ENCODE results near the gene MMD2. TPM values are rescaled to one million over a fixed set of nuclear protein-coding genes. Genes with fewer than 3 reads are reported as not detected.

MMD2 gene
- total RNA-seq, 6 experiments from 2014 or later: not detected

- no peak overlapping the region for H3K4me3 Mint-ChIP-seq
- no peaks in the 10 kb centered on the region for H3K4me1 Mint-ChIP-seq (ENCODE audit: low read depth)
- DNase-seq: no peak
- peaks cover 8% of the 10 kb centered on the region for H3K27me3 Mint-ChIP-seq (ENCODE audit: insufficient read depth)
- no peaks in the 10 kb centered on the region; the same call in 1 of the 2 replicates for H3K9me3 Mint-ChIP-seq
- no peak for TF ChIP-seq CTCF (IDR thresholded peaks at IDR 0.05)
- H3K36me3 Mint-ChIP-seq (ENCODE audit: low read depth): no peaks in the 10 kb centered on the region
- H3K27ac Mint-ChIP-seq: no peak overlapping the region
Observed at GRCh38 chr7:4951304-4951703, 7.7 kb downstream of the MMD2 start.

- H3K27me3 Mint-ChIP-seq (ENCODE audit: insufficient read depth): peaks cover 12% of the 10 kb centered on the region
- H3K9me3 Mint-ChIP-seq: no peaks in the 10 kb centered on the region; the same call in 1 of the 2 replicates
- H3K36me3 Mint-ChIP-seq (ENCODE audit: low read depth): no peaks in the 10 kb centered on the region
- no peak overlapping the region for H3K27ac Mint-ChIP-seq
- no peak for TF ChIP-seq CTCF (IDR thresholded peaks at IDR 0.05)
- no peak for DNase-seq
- no peaks in the 10 kb centered on the region for H3K4me1 Mint-ChIP-seq (ENCODE audit: low read depth)
- H3K4me3 Mint-ChIP-seq: no peak overlapping the region
Observed at GRCh38 chr7:4948402-4948801, 10.6 kb downstream of the MMD2 start.

GRCh38 chr7:4945949-4946348 lies 13.0 kb downstream of the MMD2 start:
- Mint-ChIP-seq H3K36me3 (ENCODE audit: low read depth) (no peaks in the 10 kb centered on the region), H3K4me3 (no peak overlapping the region), H3K27me3 (ENCODE audit: insufficient read depth) (peaks cover 14% of the 10 kb centered on the region), H3K4me1 (ENCODE audit: low read depth) (no peaks in the 10 kb centered on the region), H3K9me3 (no peaks in the 10 kb centered on the region; the same call in 1 of the 2 replicates), H3K27ac (no peak overlapping the region)
- TF ChIP-seq CTCF (IDR thresholded peaks at IDR 0.05): no peak
- no peak for DNase-seq

GRCh38 chr7:4944939-4945338 lies 14.0 kb downstream of the MMD2 start:
- Mint-ChIP-seq H3K36me3 (ENCODE audit: low read depth) (no peaks in the 10 kb centered on the region), H3K27ac (no peak overlapping the region), H3K4me3 (no peak overlapping the region), H3K9me3 (no peaks in the 10 kb centered on the region; the same call in 1 of the 2 replicates), H3K27me3 (ENCODE audit: insufficient read depth) (peaks cover 12% of the 10 kb centered on the region), H3K4me1 (ENCODE audit: low read depth) (no peaks in the 10 kb centered on the region)
- no peak for TF ChIP-seq CTCF (IDR thresholded peaks at IDR 0.05)
- DNase-seq: no peak

- no peak for TF ChIP-seq CTCF (IDR thresholded peaks at IDR 0.05)
- no peaks in the 10 kb centered on the region for H3K4me1 Mint-ChIP-seq (ENCODE audit: low read depth)
- no peak overlapping the region for H3K27ac Mint-ChIP-seq
- no peak overlapping the region for H3K4me3 Mint-ChIP-seq
- no peaks in the 10 kb centered on the region for H3K36me3 Mint-ChIP-seq (ENCODE audit: low read depth)
- DNase-seq: no peak
- no peaks in the 10 kb centered on the region; the same call in 1 of the 2 replicates for H3K9me3 Mint-ChIP-seq
- H3K27me3 Mint-ChIP-seq (ENCODE audit: insufficient read depth): peaks cover 12% of the 10 kb centered on the region
Observed at GRCh38 chr7:4943297-4943696, 15.7 kb downstream of the MMD2 start.
